Stimulated activated CD4-positive, alpha-beta T cell treated with anti-CD3 and anti-CD28 coated beads, Interleukin-4, amount 100 ng/mL, for 1 hour (primary cell): ENCODE measurements around the gene KIAA0753.
A peak's percentile ranks its signal among the peaks of the same experiment; 100 is the strongest.

Experiments used
- DNase-seq: peaks from one replicate; pipeline ENCODE4 v3.0.0-alpha.2; 2020

Gene KIAA0753

GRCh38 chr17:6640536-6641246 lies at the start of gene KIAA0753, which contains the start of gene TXNDC17:
Gene KIAA0753 (minus strand): TSS chr17:6640711. CDS start chr17:6635103, 5,608 bp downstream.
Gene TXNDC17 (plus strand): TSS chr17:6641060. CDS start chr17:6641083, 23 bp downstream.
- DNase-seq, result peak; percentile 91

GRCh38 chr17:6688944-6689343 lies 48.4 kb upstream of the KIAA0753 start:
- no peak for DNase-seq

- no peak for DNase-seq
These were observed 45.5 kb upstream of the KIAA0753 start for GRCh38 chr17:6686026-6686425.

GRCh38 chr17:6684881-6685767 lies 44.6 kb upstream of the KIAA0753 start:
- no peak for DNase-seq

DNA sequence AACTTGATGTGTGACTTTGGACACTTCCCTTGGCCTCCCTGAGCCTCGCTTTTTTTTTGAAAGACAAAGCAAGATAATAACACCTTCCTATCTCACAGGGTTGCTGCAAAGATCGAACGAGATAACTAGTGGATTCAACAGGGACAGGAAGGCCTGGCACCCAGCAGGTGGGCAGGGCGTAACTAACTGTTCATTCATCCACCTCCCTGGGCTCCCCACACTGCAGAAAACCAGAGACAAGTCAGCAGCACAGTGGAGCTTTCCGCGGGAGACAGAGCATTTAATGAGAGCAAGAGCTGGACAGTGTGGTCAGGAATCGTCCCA lies 43.9 kb upstream of the KIAA0753 start:
- no peak for DNase-seq

GRCh38 chr17:6683730-6684459 lies 43.4 kb upstream of the KIAA0753 start:
- DNase-seq, result no peak

DNA sequence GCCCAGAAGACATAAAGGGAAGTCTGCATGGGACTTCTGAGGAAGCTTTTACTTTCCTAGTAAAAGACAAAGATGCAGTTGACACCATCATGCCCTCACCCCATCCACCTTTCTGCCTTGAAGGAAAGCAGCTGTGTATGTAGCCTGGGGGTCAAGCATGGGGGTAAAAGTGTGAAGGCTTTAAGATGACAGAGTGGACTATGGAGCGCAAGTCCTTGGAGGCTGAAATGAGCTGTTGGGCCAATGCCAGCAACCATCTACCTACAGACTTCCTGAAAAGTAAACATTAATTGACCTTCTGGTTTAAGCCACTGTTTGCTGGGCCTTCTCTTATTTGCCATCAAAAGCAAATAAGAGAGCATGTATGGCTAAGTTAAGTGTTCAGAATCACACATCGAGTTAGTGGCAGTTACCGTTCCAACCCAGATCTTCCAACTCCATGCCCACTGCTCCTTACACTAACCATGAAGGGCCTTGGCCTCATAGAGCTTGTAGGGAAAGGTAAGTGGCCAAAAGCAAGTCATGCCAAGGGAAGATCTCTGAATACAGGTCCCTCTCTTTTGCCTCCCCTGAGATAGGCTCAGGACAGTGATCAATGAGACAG lies 42.7 kb upstream of the KIAA0753 start:
- DNase-seq, result no peak

- no peak for DNase-seq
These were observed 41.8 kb upstream of the KIAA0753 start for GRCh38 chr17:6682339-6682738.

DNA sequence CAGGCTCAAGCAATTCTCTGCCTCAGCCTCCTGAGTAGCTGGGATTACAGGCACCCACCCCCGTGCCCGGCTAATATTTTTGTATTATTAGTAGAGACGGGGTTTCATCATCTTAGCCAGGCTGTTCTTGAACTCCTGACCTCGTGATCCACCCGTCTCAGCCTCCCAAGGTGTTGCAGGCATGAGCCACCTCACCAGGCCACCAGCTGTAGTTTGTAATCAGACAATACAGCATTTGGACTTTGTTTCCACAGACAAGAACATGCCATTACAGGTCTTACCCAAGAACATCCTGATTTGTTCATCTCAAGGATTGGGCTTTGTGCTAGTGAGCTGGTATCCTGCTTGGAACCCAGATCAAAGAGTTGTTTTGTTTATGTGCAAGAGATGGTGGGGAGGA lies 41.2 kb upstream of the KIAA0753 start:
- DNase-seq, result no peak

DNA sequence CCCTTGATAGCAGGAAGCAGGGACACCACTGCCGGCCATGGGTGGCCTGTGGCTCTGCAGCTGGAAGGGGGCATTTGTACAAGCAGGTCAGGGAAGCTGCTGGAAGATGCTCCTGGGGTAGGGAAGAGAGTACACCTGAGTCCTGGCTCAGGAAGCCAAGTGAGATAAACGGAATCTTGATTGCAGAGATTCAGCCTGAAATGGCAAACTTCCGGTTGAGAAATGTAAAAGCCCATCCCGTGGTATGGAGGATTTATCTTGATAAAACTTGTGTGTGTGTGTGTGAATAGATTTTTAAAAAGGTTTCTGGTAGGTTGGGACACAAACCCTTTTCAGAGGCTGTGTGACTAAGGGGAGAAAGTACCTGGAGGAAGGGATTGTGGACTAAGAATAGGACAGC lies 40.7 kb upstream of the KIAA0753 start:
- no peak for DNase-seq

DNA sequence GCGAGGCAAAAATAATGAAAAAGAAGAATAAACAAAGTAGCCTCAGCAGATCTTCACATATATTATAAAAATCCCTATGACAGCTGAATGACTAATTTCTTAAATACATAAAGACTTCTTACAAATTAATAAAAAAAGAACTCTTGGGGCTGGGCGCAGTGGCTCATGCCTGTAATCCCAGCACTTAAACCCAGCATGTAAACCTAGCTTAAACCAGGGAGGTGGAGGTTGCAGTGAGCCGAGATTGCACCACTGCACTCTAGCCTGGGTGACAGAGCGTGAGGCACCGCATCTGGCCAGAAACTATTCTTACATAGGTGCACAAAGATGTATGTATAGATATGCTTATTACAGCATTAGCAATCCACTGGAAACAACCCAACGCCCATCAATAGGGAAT lies 38.7 kb upstream of the KIAA0753 start:
- DNase-seq, result no peak

GRCh38 chr17:6677946-6678345 lies 37.4 kb upstream of the KIAA0753 start:
- DNase-seq, result no peak

- no peak for DNase-seq
These were observed 36.8 kb upstream of the KIAA0753 start for GRCh38 chr17:6677158-6677831.

GRCh38 chr17:6676802-6677157 lies 36.3 kb upstream of the KIAA0753 start:
- DNase-seq, result no peak

DNA sequence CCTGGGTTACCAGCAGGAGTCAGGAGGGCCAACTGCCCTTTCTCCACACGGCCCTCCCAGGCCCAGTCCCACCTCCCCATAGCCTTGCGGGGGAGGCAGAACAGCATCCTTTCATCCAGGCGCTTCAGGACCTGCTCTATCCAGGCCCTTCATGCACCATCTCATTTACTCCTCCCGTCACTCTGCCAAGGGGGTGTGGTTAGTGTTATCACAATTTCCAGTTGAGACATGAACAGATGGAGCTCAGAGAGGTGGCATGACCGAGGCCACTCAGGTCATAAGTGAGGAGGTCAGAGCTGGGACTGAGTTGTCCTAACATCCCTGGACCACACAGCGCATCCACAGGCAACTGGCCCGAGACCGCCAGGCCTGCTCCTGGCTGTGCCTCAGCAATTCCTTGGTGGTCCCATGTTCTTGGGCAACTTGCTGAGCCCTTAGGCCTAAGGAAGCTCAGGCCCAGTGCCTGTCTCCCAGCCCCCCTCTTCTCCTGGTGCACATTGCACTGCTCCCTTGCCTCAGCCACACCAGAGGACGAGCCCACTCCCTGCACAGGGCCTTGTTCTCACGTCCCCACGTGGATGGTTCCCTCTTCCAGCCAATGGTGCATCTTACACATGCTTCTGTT lies 34.8 kb upstream of the KIAA0753 start:
- DNase-seq, result no peak

DNA sequence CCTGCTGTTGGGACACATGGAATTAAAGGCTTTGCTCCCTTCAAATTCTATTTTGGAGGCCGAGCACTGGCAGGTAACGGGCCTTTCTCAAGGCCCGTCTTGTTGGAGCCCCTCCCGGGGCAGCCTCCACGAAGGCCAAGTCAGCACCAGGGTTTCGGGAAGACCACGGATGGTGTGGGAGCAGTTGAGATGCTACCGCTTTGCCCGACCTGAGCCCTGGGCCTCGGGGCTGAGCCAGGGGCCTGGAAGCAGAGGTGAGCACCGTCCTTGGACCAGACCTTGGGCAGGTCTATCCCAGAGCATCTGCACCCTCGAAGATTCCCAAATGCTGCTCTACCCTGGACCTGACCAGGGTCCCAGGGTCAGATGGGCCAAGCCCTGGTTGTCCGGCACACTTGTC lies 34.1 kb upstream of the KIAA0753 start:
- no peak for DNase-seq

GRCh38 chr17:6671431-6671830 lies 30.9 kb upstream of the KIAA0753 start:
- no peak for DNase-seq

- DNase-seq, result no peak
These were observed 30.5 kb upstream of the KIAA0753 start for GRCh38 chr17:6670999-6671398.

DNA sequence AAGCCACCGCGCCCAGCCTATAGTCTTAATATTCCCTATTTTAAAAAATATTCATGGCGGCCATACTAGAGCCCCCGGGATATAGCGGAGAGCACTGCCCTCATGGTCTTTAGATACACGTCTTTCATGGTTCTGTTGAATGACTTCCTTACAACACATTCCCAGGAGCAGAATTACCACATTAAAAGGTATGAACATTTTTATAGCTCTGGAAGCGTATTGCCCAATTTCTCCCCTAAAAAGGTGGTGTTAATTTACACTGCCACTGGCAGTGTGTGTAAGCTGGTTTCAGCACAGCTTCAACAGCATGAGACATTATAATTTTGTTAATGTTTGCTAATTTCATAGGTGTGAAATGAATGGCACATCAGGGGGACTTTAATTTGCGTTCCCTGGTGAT lies 30.1 kb upstream of the KIAA0753 start:
- no peak for DNase-seq

DNA sequence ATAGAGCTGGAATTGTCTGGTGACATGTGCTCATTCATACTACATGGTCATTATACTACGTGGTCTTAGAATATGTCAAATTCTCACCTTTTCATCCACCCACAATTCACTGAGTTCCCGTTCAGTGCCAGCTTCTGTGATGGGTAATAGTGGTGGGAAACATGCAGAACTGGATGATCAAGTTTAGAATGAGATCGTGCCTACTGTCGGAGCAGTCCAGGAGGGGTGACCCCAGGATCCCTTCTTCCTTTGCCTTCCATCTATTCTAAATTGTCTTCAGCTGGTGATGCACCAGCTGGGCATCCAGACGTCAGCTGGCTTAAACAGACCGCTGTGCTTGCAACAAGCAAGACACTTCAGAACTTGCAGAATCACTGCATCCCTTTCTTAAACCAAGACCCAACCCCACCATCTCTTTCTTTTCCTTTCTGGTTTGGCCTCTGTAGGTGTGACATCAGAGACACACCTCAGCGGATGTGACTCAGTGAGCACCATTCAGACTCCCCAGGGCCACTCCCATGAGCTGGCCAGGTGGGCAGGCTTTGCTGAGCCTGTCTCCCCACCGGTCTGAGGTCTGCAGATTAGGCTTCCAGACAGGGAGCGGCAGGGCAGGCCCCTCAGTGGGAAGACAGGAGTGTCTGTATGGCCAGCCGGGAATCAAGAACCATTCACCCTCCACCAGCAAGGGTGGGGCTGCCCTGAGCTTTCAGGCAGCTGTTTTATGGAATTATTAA lies 29.1 kb upstream of the KIAA0753 start:
- no peak for DNase-seq

- no peak for DNase-seq
These were observed 28.4 kb upstream of the KIAA0753 start for GRCh38 chr17:6668727-6669425.
